Measurements from ENCODE around the gene OTX1. TPM values are rescaled to one million over a fixed set of nuclear protein-coding genes. Genes with fewer than 3 reads are reported as not detected.

The OTX1 gene
- total RNA-seq, 1 donor from 2014 or later, result 0.33 TPM

DNA sequence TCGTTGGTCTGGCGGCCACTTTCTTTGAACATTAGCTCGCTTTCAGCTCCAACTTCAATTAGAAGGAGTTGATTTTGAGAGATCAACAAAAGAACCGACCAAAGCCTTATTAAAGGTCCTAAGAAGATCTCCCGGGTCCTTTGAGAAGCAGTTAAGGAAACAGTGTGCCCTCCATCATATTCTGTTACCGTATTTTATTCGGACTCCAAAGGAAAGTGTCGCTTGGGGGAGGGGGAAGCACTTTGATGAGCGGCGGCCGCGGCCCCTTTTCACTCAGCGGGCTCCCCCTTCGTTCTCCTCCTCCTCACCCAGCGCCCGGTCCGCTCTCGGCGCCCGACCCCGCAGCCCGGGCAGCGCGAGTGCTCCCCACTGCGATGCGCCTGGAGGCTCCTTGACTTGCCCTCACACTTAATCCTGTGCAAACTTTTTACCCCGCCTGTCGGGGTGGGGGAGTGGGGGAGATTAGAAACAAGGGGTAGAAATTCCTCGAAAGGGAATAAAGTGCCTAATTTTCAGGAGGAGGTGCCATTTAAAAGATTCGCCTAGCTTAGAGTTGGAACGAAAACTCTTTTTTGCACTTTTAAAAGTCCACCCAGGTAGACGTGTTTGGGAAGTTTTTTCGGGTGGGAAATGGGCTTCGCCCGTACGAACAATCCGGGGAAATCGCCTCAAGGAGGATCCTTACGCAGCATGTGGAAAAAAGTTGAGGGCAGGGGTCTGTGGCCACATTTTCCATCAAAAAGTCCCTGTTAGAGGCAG is 1.2 kb upstream of the OTX1 start:
- TF ChIP-seq, protein P1, sequence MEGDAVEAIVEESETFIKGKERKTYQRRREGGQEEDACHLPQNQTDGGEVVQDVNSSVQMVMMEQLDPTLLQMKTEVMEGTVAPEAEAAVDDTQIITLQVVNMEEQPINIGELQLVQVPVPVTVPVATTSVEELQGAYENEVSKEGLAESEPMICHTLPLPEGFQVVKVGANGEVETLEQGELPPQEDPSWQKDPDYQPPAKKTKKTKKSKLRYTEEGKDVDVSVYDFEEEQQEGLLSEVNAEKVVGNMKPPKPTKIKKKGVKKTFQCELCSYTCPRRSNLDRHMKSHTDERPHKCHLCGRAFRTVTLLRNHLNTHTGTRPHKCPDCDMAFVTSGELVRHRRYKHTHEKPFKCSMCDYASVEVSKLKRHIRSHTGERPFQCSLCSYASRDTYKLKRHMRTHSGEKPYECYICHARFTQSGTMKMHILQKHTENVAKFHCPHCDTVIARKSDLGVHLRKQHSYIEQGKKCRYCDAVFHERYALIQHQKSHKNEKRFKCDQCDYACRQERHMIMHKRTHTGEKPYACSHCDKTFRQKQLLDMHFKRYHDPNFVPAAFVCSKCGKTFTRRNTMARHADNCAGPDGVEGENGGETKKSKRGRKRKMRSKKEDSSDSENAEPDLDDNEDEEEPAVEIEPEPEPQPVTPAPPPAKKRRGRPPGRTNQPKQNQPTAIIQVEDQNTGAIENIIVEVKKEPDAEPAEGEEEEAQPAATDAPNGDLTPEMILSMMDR (IDR thresholded peaks at IDR 0.05; ENCODE audit: unreplicated experiment), result no peak
- DNase-seq (ENCODE audit: low spot score), result peak; percentile 16
- peaks cover 14% of the 10 kb centered on the region for H3K36me3 Mint-ChIP-seq (ENCODE audit: low read depth, unreplicated experiment)
- peaks cover 47% of the 10 kb centered on the region for H3K4me1 Mint-ChIP-seq (ENCODE audit: unreplicated experiment)
- no peaks in the 10 kb centered on the region for H3K9me3 Mint-ChIP-seq (ENCODE audit: unreplicated experiment)
- H3K27ac Mint-ChIP-seq (ENCODE audit: unreplicated experiment), result no peak overlapping the region
- H3K4me3 Mint-ChIP-seq (ENCODE audit: unreplicated experiment), result peak overlapping the region; percentile 88
- H3K27me3 Mint-ChIP-seq (ENCODE audit: unreplicated experiment), result peaks cover 55% of the 10 kb centered on the region

DNA sequence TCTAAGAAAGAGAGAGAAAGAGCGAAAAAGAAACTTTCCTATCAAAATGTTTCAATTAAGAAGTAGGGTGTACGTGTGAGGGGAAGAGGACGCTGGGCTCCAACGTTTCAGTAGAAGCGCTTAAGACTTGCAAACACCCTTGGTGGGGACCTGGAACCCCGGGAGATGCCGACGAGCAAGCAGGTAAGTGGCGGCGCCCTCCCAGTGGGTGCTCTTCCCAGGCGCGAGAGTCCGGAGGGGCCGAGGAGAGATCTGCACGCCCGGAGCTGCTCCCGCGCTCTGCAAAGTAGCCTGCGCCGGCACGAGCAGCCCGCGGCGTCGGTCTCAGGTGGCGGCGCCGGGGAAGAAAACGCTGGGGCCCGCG is 678 bp upstream of the OTX1 start:
- peak overlapping the region; percentile 81 for H3K4me3 Mint-ChIP-seq (ENCODE audit: unreplicated experiment)
- TF ChIP-seq, protein P1 (IDR thresholded peaks at IDR 0.05; ENCODE audit: unreplicated experiment), result no peak
- no peak overlapping the region for H3K27ac Mint-ChIP-seq (ENCODE audit: unreplicated experiment)
- peaks cover 13% of the 10 kb centered on the region for H3K36me3 Mint-ChIP-seq (ENCODE audit: low read depth, unreplicated experiment)
- H3K27me3 Mint-ChIP-seq (ENCODE audit: unreplicated experiment), result peaks cover 59% of the 10 kb centered on the region
- peaks cover 48% of the 10 kb centered on the region for H3K4me1 Mint-ChIP-seq (ENCODE audit: unreplicated experiment)
- H3K9me3 Mint-ChIP-seq (ENCODE audit: unreplicated experiment), result no peaks in the 10 kb centered on the region
- no peak for DNase-seq (ENCODE audit: low spot score)

DNA sequence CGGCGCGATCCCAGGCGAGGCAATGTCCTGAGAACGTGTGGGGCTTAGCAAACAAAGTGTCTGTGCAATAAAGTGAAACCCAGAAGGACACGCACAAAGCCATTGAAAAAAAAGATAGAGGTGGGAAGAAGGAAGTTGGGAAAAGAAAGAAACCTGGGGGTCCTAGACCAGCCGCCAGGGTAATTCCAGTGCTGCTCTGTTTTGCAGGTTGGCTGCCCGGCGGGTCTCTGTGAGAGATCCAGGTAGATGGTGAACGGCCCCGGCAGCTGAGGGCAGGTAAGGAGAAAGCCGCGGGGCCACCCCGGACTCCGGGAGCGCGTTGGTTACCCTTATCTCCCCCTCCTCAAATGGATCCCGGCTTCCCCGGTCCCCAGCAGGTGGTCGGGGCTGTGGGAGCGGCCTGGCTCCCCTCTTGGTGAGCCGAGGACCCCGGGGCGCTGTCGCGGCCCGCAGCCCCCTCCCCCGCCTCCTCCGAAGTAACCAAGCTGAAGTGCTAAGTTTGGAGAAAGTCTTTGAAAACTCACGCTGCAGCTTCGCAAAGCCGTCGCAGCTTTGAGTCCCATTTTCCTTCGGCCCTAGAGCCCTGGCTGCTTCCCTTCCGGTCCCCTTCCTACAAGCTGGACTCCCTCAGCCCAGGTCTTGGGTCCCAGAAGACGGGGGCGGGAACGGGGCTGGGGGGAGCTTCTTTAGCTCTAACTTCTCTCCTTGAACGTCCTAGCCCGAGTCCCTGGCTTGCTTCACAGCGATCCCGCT is 588 bp downstream of the OTX1 start:
- Mint-ChIP-seq H3K4me3 (ENCODE audit: unreplicated experiment) (peak overlapping the region; percentile 76), H3K36me3 (ENCODE audit: low read depth, unreplicated experiment) (peaks cover 9% of the 10 kb centered on the region), H3K9me3 (ENCODE audit: unreplicated experiment) (no peaks in the 10 kb centered on the region), H3K4me1 (ENCODE audit: unreplicated experiment) (peaks cover 47% of the 10 kb centered on the region), H3K27ac (ENCODE audit: unreplicated experiment) (no peak overlapping the region), H3K27me3 (ENCODE audit: unreplicated experiment) (peaks cover 66% of the 10 kb centered on the region)
- TF ChIP-seq, protein P1 (IDR thresholded peaks at IDR 0.05; ENCODE audit: unreplicated experiment), result no peak
- peak; percentile 20 for DNase-seq (ENCODE audit: low spot score)

DNA sequence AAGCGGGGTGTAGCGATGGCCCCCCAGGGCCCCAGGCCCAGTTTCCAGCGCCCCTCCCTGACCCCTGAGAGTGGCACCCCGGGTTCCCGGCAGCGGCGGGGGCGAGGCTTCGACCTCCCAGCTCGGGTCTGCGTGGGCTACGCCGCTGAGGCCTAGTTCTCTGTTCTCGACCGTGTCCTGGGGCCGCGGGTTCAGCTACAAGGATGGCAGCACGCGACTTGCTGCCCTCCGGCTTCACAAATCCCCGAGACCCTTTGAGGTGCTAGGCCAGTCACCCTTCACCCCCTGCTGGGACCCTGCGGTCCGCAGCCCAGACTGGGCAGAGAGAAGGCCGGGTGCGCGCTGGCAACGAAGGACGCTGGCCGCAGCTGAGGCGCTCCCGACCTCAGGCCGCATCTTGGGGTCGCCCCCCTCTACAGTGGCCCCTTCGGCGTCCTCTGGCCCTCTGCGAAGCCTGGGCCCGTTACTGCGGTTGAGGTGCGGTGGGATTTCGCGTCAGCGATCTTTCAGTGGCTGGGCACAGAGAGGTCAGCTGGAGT is 1.2 kb downstream of the OTX1 start:
- DNase-seq (ENCODE audit: low spot score), result peak; percentile 23
- peaks cover 67% of the 10 kb centered on the region for H3K27me3 Mint-ChIP-seq (ENCODE audit: unreplicated experiment)
- no peaks in the 10 kb centered on the region for H3K9me3 Mint-ChIP-seq (ENCODE audit: unreplicated experiment)
- peak overlapping the region; percentile 38 for H3K4me3 Mint-ChIP-seq (ENCODE audit: unreplicated experiment)
- TF ChIP-seq, protein P1 (IDR thresholded peaks at IDR 0.05; ENCODE audit: unreplicated experiment), result no peak
- peaks cover 8% of the 10 kb centered on the region for H3K36me3 Mint-ChIP-seq (ENCODE audit: low read depth, unreplicated experiment)
- no peak overlapping the region for H3K27ac Mint-ChIP-seq (ENCODE audit: unreplicated experiment)
- peaks cover 49% of the 10 kb centered on the region for H3K4me1 Mint-ChIP-seq (ENCODE audit: unreplicated experiment)
